HEK293 (cell line): Measurements from ENCODE around the gene CARD11.

Source experiments
- CTCF ChIA-PET: fragments of 350-600 bp; formaldehyde crosslinking; extraction: SDS; loops from one replicate; lab custom pipeline; 2021; ENCODE audit warnings: antibody characterized with exemption; lab: Yijun Ruan, JAX
- POLR2A ChIA-PET: fragments of 300-600 bp; formaldehyde crosslinking; extraction: SDS; loops from one replicate; lab custom pipeline; 2020; ENCODE audit warnings: antibody characterized with exemption, inconsistent platforms; lab: Yijun Ruan, JAX
- H3K27ac ChIP-seq: fragments of 200-500 bp; sonication (Bioruptor generic); 2 replicates; pipeline ENCODE4 v1.5.1; 2014; ENCODE audit warnings: low read depth, low read length, control low read depth, inconsistent platforms; ENCODE audit errors: extremely low read depth
- H3K36me3 ChIP-seq, 2 experiments: fragments of 200-500 bp in 1 of 2; sonication (Bioruptor generic) in 1 of 2; 1 replicate in 1 of 2; 2 replicates in 1 of 2; pipeline ENCODE4 v1.5.1; 2014 to 2017; ENCODE audit warnings: inconsistent platforms in 2 of 2, low read length in 2 of 2; ENCODE audit not compliant: control insufficient read depth in 2 of 2, insufficient read depth in 1 of 2
- H3K4me1 ChIP-seq: fragments of 200-500 bp; sonication (Bioruptor generic); 2 replicates; pipeline ENCODE4 v1.5.1; 2014; ENCODE audit warnings: mild to moderate bottlenecking, low read length, inconsistent platforms; ENCODE audit not compliant: control insufficient read depth, insufficient read depth
- H3K4me3 ChIP-seq: 2 replicates; pipeline ENCODE4 v1.5.1; 2011; ENCODE audit warnings: low read depth, mild to moderate bottlenecking, control low read depth, low read length, moderate library complexity
- H3K9me3 ChIP-seq: fragments of 200-500 bp; sonication (Bioruptor generic); 2 replicates; pipeline ENCODE4 v1.5.1; 2014; ENCODE audit warnings: low read depth, low read length, inconsistent platforms; ENCODE audit not compliant: control insufficient read depth, insufficient read depth
- OVOL3 ChIP-seq: fragments of 450-650 bp; formaldehyde crosslinking; IDR thresholded peaks from 2 replicates; pipeline ENCODE4 v1.5.1; 2016; ENCODE audit warnings: missing biosample characterization, missing genetic modification characterization
- PRDM4 ChIP-seq: fragments of 450-650 bp; formaldehyde crosslinking; IDR thresholded peaks from 2 replicates; pipeline ENCODE4 v1.5.1; 2017; ENCODE audit warnings: missing biosample characterization, missing genetic modification characterization
- ZBTB8A ChIP-seq: fragments of 450-650 bp; formaldehyde crosslinking; IDR thresholded peaks from 2 replicates; pipeline ENCODE4 v1.5.1; 2016; ENCODE audit warnings: missing biosample characterization, missing genetic modification characterization
- ZFP37 ChIP-seq: fragments of 450-650 bp; formaldehyde crosslinking; IDR thresholded peaks from 2 replicates; pipeline ENCODE4 v1.5.1; 2016; ENCODE audit warnings: missing biosample characterization, missing genetic modification characterization
- ZIC2 ChIP-seq: fragments of 450-650 bp; formaldehyde crosslinking; IDR thresholded peaks from 2 replicates; pipeline ENCODE4 v1.5.1; 2016; ENCODE audit warnings: missing biosample characterization, missing genetic modification characterization
- ZNF169 ChIP-seq: fragments of 450-650 bp; formaldehyde crosslinking; IDR thresholded peaks from 2 replicates; pipeline ENCODE4 v1.5.1; 2016; ENCODE audit warnings: missing biosample characterization, missing genetic modification characterization
- ZNF18 ChIP-seq: fragments of 450-650 bp; formaldehyde crosslinking; IDR thresholded peaks from 2 replicates; pipeline ENCODE4 v1.5.1; 2016; ENCODE audit warnings: missing biosample characterization, missing genetic modification characterization
- ZNF404 ChIP-seq: fragments of 450-650 bp; formaldehyde crosslinking; IDR thresholded peaks from 2 replicates; pipeline ENCODE4 v1.5.1; 2017; ENCODE audit warnings: missing biosample characterization, missing genetic modification characterization
- ZNF560 ChIP-seq: fragments of 450-650 bp; formaldehyde crosslinking; IDR thresholded peaks from 2 replicates; pipeline ENCODE4 v1.5.1; 2017; ENCODE audit warnings: missing biosample characterization, missing genetic modification characterization, borderline replicate concordance
- ZNF585B ChIP-seq: fragments of 450-650 bp; formaldehyde crosslinking; IDR thresholded peaks from 2 replicates; pipeline ENCODE4 v1.5.1; 2016; ENCODE audit warnings: missing biosample characterization, missing genetic modification characterization
- ZSCAN23 ChIP-seq: fragments of 450-650 bp; formaldehyde crosslinking; IDR thresholded peaks from 2 replicates; pipeline ENCODE4 v1.5.1; 2016; ENCODE audit warnings: missing biosample characterization, missing genetic modification characterization

Gene CARD11

GRCh38 chr7:2938514-2939192 is 105.0 kb downstream of the CARD11 start:
- ChIA-PET CTCF (no interaction called here), POLR2A (no interaction called here)
- TF ChIP-seq ZNF169, result no peak
- Histone ChIP-seq H3K4me1 (no peaks in the 10 kb centered on the region), H3K4me3 (no peak overlapping the region), H3K36me3 (no peaks in the 10 kb centered on the region), H3K9me3 (no peaks in the 10 kb centered on the region), H3K27ac (no peak overlapping the region)

DNA sequence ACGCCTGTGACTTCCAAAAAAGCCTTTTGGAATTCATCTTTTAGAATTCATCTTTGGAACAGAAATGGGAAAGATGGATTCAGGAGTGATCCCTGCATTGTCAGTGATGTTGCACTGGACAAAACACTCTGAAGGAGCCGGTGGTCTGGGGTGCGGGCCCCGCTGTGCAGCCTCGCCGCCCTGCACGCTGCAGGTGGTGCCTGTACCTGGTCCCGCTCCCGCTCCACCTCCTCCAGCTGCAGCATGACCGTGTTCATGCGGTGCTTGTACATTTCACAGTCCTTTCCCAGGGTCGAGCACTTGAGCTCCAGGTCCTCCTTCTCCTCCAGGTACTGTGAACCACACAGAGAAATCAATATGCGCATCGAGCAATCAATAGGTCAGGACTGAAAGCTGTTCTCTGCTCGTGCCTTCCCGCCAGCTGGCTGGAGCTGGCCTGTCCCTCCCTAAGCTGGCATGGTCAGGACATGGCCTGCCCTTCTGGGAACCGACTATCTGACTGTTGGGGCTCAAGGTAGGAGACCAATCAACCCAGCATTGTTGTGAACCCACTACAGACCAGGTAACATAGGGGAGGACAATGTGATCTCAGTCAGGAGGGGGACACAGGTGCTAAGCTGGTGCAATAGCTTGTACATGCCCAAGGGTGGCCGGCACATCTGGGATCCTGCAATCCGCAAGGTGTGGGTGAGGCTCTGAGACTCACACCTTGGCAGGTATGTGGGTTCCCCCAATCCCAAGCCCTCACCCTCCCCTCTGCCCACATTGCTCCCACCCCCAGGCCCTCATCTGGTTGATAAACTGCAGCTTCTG is 105.8 kb downstream of the CARD11 start:
- TF ChIP-seq PRDM4 (no peak), ZNF404 (tag by site-specific recombination) (no peak), ZBTB8A (no peak), ZIC2 (tag by site-specific recombination) (no peak)
- TF ChIP-seq, all 188 proteins: peak for 0
- no peak overlapping the region for H3K27ac ChIP-seq
- H3K9me3 ChIP-seq, result no peaks in the 10 kb centered on the region
- H3K36me3 ChIP-seq, result no peaks in the 10 kb centered on the region
- no peaks in the 10 kb centered on the region for H3K4me1 ChIP-seq
- ChIA-PET CTCF (no interaction called here), POLR2A (no interaction called here)
- H3K4me3 ChIP-seq, result no peak overlapping the region

GRCh38 chr7:2936891-2937580 is 106.6 kb downstream of the CARD11 start:
- no peaks in the 10 kb centered on the region for H3K36me3 ChIP-seq
- no peaks in the 10 kb centered on the region for H3K9me3 ChIP-seq
- ChIA-PET CTCF (no interaction called here), POLR2A (no interaction called here)
- no peak overlapping the region for H3K4me3 ChIP-seq
- no peaks in the 10 kb centered on the region for H3K4me1 ChIP-seq
- no peak overlapping the region for H3K27ac ChIP-seq
- TF ChIP-seq OVOL3 (tag by site-specific recombination) (no peak), ZNF18 (tag by site-specific recombination) (no peak), ZNF560 (tag by site-specific recombination) (no peak)

GRCh38 chr7:2936301-2936700 is 107.4 kb downstream of the CARD11 start:
- Histone ChIP-seq H3K4me1 (no peaks in the 10 kb centered on the region), H3K9me3 (no peaks in the 10 kb centered on the region), H3K36me3 (no peaks in the 10 kb centered on the region), H3K27ac (no peak overlapping the region)
- CTCF ChIA-PET, result no interaction called here
- TF ChIP-seq ZNF585B (tag by site-specific recombination) (no peak), ZFP37 (tag by site-specific recombination) (no peak), ZSCAN23 (tag by site-specific recombination) (no peak)
- TF ChIP-seq, all 188 proteins: peak for 0
- POLR2A ChIA-PET, result no interaction called here
- H3K4me3 ChIP-seq, result no peak overlapping the region
